Spleen (tissue), 11 donors: ENCODE results near the gene CIC. TPM values are rescaled to one million over a fixed set of nuclear protein-coding genes. Genes with fewer than 3 reads are reported as not detected.
"Not testable (repeated sequence)": the region's sequence is repeated elsewhere in the genome, so short reads cannot be mapped to it uniquely, and the experiment has no call there.

ENCODE experiments used
- DNase-seq: peaks from one replicate; pipeline ENCODE4 v3.0.0-alpha.2; 2020
- H3K27ac ChIP-seq, 8 donors: fragments of 200-600 bp; sonication (generic) in 7 of 8; 1 replicate in 4 of 8; 2 replicates in 4 of 8; pipeline versions ENCODE4 v1.5.0 to v1.8.0; 2016 to 2021; ENCODE audit warnings: inconsistent platforms in 4 of 8, mild to moderate bottlenecking in 4 of 8, moderate library complexity in 1 of 8
- H3K27me3 ChIP-seq, 7 donors: fragments of 200-600 bp; sonication (generic) in 6 of 7; replicated peaks in 1 of 7; 1 replicate in 4 of 7; 2 replicates in 3 of 7; pipeline versions ENCODE4 v1.5.0 to v1.8.0; 2016 to 2021; ENCODE audit warnings: inconsistent platforms in 3 of 7, mild to moderate bottlenecking in 1 of 7
- H3K36me3 ChIP-seq, 6 donors: fragments of 200-600 bp; sonication (generic) in 5 of 6; 1 replicate in 4 of 6; 2 replicates in 2 of 6; pipeline versions ENCODE4 v1.5.0 to v1.8.0; 2016 to 2021; ENCODE audit warnings: inconsistent platforms in 2 of 6
- H3K4me1 ChIP-seq, 6 donors: fragments of 200-600 bp; sonication (generic) in 5 of 6; 1 replicate in 3 of 6; 2 replicates in 3 of 6; pipeline versions ENCODE4 v1.5.0 to v1.8.0; 2016 to 2021; ENCODE audit warnings: inconsistent platforms in 3 of 6
- H3K4me3 ChIP-seq, 8 donors: fragments of 200-600 bp; sonication (generic) in 7 of 8; 1 replicate in 4 of 8; 2 replicates in 4 of 8; pipeline versions ENCODE4 v1.5.0 to v1.8.0; 2016 to 2021; ENCODE audit warnings: inconsistent platforms in 4 of 8, mild to moderate bottlenecking in 4 of 8, moderate library complexity in 2 of 8
- H3K9me3 ChIP-seq, 8 donors: fragments of 200-600 bp; sonication (generic) in 7 of 8; 1 replicate in 4 of 8; 2 replicates in 4 of 8; pipeline versions ENCODE4 v1.5.0 to v1.8.0; 2016 to 2021; ENCODE audit warnings: inconsistent platforms in 4 of 8
- POLR2A ChIP-seq, 3 donors: fragments of 450-650 bp; IDR thresholded peaks; one replicate each; pipeline ENCODE4 v1.5.1; 2017; ENCODE audit warnings: antibody characterized with exemption in 3 of 3, mild to moderate bottlenecking in 1 of 3
- POLR2AphosphoS5 ChIP-seq, 3 donors: sonication (generic); formaldehyde crosslinking; IDR thresholded peaks; one replicate each; pipeline ENCODE4 v1.5.1; 2017; ENCODE audit warnings: antibody characterized with exemption in 3 of 3
- WGBS, 5 donors: extraction: QIAGEN DNeasy Blood & Tissue Kit in 3 of 5; methylation state at CpG; one replicate each; pipeline versions ENCODE4 v1.1.5 to v1.1.7; 2013 to 2018; 5-methylcytosine and 5-hydroxymethylcytosine counted together
- intact Hi-C: fragments of 100-400 bp; cut with DNase I; formaldehyde crosslinking; loops from one replicate; pipeline ENCODE4 v1.15.0; 2023; ENCODE audit warnings: low total_unique reads
- polyA plus RNA-seq, 3 donors: library from polyadenylated mRNA; stranded (reverse); fragments of 200-250 nt; gene quantifications; one replicate each; pipeline ENCODE4 v1.2.1, GENCODE V29; 2013
- total RNA-seq, 7 donors: library from RNA; depleted of rRNA in 3 of 7; stranded (reverse); fragments of >200 nt in 3 of 7; fragmentation: NEBNext Ultra II Directional in 4 of 7; extraction: Animal tissue kit (Norgen Biotek cat#: 25700) in 4 of 7; gene quantifications; one replicate each; pipeline versions ENCODE4 v1.1.0 to v1.2.1, GENCODE V29; 2016 to 2021
- TF ChIP-seq, protein P1 (sequence below), 11 experiments: fragments of 200-600 bp in 7 of 11; fragments of 450-650 bp in 4 of 11; sonication (generic) in 4 of 11; IDR thresholded peaks in 8 of 11; conservative IDR thresholded peaks in 3 of 11; 1 replicate in 7 of 11; 2 replicates in 4 of 11; pipeline versions ENCODE4 v1.4.0 to v1.8.0; 2016 to 2021; ENCODE audit warnings: antibody characterized with exemption in 11 of 11, inconsistent platforms in 4 of 11, mild to moderate bottlenecking in 1 of 11
- donor health status: healthy with polysubstance abuse.
- donor health status: DM: no; HTN: no; CAD: no; lungs with moderate emphysema.
- donor health status: DM: no; HTN: no; CAD: no.
- donor health status: Bipolar disorder and iron deficiency.
- donor health status: healthy.
- donor health status: DM: no; HTN: no; CAD: no.
- donor health status: DM: yes; HTN: yes; CAD: no.

Gene CIC
- total and polyA plus RNA-seq, 10 donors = 12.5 to 100 (median 69.8) TPM

DNA sequence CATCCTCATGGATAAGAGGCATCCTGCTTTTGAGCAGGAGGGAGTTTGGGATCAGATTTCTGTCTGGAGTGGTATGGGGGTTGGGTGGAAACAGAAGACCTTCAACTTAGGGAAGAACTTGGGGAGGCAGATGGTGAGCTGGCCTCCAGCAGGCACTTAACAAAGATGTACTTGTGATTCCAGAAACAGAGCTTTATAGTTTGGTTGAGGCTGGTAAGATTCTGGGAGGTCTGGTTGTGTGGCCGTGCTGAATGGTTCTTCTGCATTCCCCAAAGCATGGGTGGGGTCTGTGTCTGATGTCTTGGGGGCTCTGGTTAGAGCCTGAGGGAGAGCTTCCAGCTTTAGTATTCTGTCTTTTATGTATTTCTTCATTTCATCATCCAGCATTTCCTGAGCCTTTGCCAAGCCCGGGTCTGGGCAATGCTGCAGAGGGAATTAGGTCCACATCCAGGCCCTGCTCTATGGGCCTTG is 61.2 kb downstream of the CIC start:
- TF ChIP-seq POLR2AphosphoS5 (IDR thresholded peaks at IDR 0.05) = no peak
- no peak for TF ChIP-seq POLR2A (IDR thresholded peaks at IDR 0.05)
- TF ChIP-seq, protein P1, sequence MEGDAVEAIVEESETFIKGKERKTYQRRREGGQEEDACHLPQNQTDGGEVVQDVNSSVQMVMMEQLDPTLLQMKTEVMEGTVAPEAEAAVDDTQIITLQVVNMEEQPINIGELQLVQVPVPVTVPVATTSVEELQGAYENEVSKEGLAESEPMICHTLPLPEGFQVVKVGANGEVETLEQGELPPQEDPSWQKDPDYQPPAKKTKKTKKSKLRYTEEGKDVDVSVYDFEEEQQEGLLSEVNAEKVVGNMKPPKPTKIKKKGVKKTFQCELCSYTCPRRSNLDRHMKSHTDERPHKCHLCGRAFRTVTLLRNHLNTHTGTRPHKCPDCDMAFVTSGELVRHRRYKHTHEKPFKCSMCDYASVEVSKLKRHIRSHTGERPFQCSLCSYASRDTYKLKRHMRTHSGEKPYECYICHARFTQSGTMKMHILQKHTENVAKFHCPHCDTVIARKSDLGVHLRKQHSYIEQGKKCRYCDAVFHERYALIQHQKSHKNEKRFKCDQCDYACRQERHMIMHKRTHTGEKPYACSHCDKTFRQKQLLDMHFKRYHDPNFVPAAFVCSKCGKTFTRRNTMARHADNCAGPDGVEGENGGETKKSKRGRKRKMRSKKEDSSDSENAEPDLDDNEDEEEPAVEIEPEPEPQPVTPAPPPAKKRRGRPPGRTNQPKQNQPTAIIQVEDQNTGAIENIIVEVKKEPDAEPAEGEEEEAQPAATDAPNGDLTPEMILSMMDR (IDR thresholded peaks at IDR 0.05 in 8 of 11, conservative IDR thresholded peaks at IDR 0.05 in 3 of 11) = no peak
- peaks cover 12 to 46% (median 32%) of the 10 kb centered on the region in 6 donors for H3K4me1 ChIP-seq
- intact Hi-C loops = no loop called here

DNA sequence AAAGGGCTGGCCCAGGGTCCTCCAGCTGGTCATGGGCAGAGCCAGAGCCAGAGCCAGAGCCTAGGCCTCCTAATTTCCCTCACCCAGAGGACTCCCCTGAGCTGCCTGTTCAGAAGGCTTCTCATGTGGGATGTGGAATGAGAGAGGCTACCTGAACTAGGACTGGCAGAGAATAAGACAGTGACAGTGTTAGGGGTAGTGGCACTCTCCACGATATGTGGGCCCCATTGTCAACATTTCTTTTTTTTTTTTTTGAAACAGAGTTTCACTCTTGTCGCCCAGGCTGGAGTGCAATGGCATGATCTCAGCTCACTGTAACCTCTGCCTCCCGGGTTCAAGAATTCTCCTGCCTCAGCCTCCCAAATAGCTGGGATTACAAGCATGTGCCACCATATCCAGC is 62.3 kb downstream of the CIC start:
- 87 to 89% (median 89%) methylated on average over 3 of the region's 3 CpGs for WGBS, 5 donors
- H3K9me3 ChIP-seq, DNase-seq, intact Hi-C loops, H3K4me3 ChIP-seq, H3K27ac ChIP-seq, H3K27me3 ChIP-seq: not testable (repeated sequence)
- Histone ChIP-seq H3K4me1 (peaks cover 9 to 41% (median 26%) of the 10 kb centered on the region in 6 donors), H3K36me3 (peaks cover 0 to 22% (median 6%) of the 10 kb centered on the region in 6 donors)

More for the DNA sequence above, 61.2 kb downstream of the CIC start:
- WGBS, 5 donors = 57 to 87% (median 66%) methylated on average over 2 of the region's 2 CpGs
- no peaks in the 10 kb centered on the region for H3K9me3 ChIP-seq
- DNase-seq = no peak
- no peak overlapping the region for H3K4me3 ChIP-seq
- H3K36me3 ChIP-seq = peaks cover 0 to 13% (median 0%) of the 10 kb centered on the region in 6 donors
- no peak overlapping the region for H3K27ac ChIP-seq
- no peaks in the 10 kb centered on the region for H3K27me3 ChIP-seq

GRCh38 chr19:42332059-42332458 is 63.0 kb downstream of the CIC start:
- Histone ChIP-seq H3K27me3 (no peaks in the 10 kb centered on the region), H3K4me3 (no peak overlapping the region), H3K36me3 (peaks cover 0 to 30% (median 13%) of the 10 kb centered on the region in 6 donors), H3K27ac (no peak overlapping the region), H3K4me1 (peaks cover 3 to 34% (median 19%) of the 10 kb centered on the region in 6 donors), H3K9me3 (no peaks in the 10 kb centered on the region)
- TF ChIP-seq, protein P1 (IDR thresholded peaks at IDR 0.05 in 8 of 11, conservative IDR thresholded peaks at IDR 0.05 in 3 of 11) = no peak
- TF ChIP-seq POLR2A (IDR thresholded peaks at IDR 0.05) = no peak
- TF ChIP-seq POLR2AphosphoS5 (IDR thresholded peaks at IDR 0.05) = no peak
- DNase-seq = no peak
- 82 to 90% (median 88%) methylated on average over 6 of the region's 6 CpGs for WGBS, 5 donors
- intact Hi-C loops = no loop called here

DNA sequence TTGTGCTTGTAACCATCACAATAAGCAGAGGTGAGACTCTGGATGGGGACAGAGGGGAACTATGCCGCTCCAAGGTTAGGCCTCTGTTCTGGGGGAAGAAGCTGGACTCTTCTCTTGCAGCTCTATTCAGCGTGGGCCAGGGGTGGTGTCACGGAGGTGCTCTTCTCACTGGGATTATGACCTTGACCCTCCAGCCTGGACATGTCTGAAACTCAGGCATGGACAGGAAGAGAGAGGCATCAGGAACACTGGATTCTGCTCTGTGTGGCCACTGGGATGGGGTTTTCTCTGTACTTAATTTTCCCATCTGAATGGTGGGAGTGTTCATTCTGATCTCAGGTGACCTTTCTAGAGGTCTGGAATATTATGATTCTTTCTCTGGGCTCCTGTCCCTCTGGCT is 64.0 kb downstream of the CIC start:
- H3K9me3 ChIP-seq = no peaks in the 10 kb centered on the region
- WGBS, 5 donors = 86 to 92% (median 89%) methylated on average over 3 of the region's 3 CpGs
- peaks cover 0 to 24% (median 12%) of the 10 kb centered on the region in 6 donors for H3K4me1 ChIP-seq
- peaks cover 0 to 38% (median 15%) of the 10 kb centered on the region in 6 donors for H3K36me3 ChIP-seq
- H3K4me3 ChIP-seq = no peak overlapping the region
- TF ChIP-seq POLR2A (IDR thresholded peaks at IDR 0.05) = no peak
- TF ChIP-seq, protein P1 (IDR thresholded peaks at IDR 0.05 in 8 of 11, conservative IDR thresholded peaks at IDR 0.05 in 3 of 11) = no peak
- TF ChIP-seq POLR2AphosphoS5 (IDR thresholded peaks at IDR 0.05) = no peak
- no peak overlapping the region for H3K27ac ChIP-seq
- no peaks in the 10 kb centered on the region for H3K27me3 ChIP-seq
- no peak for DNase-seq
- intact Hi-C loops = no loop called here
